HG02623 (cell line): Measurements from ENCODE around the gene STARD9.
"Not testable (repeated sequence)": the region's sequence is repeated elsewhere in the genome, so short reads cannot be mapped to it uniquely, and the experiment has no call there.

ENCODE experiments used
- ATAC-seq: cut with Tn5 transposase; IDR thresholded peaks from one replicate; pipeline ENCODE4 v1.9.1; 2021; ENCODE audit warnings: moderate library complexity; ENCODE audit not compliant: unreplicated experiment

Gene STARD9

DNA sequence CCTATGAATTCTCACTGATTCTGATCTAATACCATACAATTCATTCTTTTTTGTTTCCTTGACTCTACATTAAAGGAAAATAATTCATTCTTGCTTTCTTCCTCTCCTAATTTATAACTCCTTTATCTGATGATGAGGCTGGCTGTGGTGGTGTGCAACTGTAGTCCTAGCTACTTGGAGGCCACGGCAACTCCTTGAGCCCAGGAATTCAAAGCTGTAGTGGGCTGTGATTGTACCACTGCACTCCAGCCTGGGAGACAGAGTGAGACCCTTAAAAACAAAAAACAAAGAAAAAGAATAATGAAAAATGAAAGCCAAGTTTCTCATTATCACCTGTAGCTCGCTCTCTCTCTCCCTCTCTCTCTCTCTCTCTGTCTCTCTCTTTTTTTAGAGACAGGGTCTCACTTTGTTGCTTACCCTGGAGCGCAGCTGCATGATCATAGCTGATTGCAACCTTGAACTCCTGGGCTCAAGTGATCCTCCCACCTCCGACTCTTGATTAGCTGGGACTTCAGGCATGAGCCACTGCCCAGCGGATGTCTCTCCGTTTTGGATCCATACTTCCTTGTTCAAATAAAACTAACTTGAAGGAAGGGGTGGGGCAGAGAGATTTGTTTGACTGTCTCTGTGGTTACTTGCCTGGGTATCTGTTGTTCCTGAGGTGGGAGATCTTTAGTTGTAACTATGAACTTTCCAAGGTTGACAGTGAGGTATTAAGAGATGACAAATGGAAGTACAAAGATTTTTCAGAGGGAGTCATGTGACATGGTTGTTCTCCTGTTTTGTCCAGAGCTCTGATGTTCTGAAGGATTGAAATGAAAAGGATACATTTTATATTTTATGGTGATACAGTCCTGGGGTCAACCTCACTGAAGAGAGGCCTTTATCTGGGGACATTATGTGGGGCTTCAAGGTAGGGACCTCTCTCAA, 46.9 kb downstream of the STARD9 start:
- no peak for ATAC-seq

- no peak for ATAC-seq
Observed at GRCh38 chr15:42623951-42624350, 48.5 kb downstream of the STARD9 start.

DNA sequence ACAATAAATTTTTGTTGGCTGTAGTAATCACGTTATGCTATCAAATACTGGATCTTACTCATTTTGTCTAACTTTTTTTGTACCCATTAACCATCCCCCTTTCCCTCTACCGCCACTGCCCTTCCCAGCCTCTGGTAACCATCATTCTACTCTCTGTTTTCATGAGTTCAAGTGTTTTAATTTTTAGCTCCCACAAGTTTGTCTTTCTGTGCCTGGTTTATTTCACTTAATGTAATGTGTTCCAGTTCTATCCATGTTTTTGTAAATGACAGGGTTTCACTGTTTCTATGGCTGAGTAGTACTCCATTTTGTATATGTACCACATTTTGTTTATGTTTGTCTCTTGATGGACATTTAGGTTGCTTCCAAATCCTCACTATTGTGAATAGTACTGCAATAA, 52.1 kb downstream of the STARD9 start:
- ATAC-seq = no peak

DNA sequence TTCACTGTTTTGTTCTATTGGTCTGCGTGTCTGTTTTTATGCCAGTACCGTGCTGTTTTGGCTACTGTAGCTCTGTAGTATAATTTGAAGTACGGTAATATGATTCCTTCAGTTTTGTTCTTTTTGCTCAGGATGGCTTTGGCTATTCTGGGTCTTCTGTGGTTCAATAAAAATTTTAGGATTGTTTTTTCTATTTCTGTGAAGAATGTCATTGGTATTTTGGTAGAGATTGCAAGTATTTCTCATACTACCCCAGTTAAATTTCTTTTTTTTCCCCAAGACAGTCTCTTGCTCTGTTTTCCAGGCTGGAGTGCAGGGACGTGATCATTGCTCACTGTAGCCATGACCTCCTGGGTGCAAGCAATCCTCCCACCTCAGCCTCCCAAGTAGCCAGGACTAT, 53.4 kb downstream of the STARD9 start:
- no peak for ATAC-seq

DNA sequence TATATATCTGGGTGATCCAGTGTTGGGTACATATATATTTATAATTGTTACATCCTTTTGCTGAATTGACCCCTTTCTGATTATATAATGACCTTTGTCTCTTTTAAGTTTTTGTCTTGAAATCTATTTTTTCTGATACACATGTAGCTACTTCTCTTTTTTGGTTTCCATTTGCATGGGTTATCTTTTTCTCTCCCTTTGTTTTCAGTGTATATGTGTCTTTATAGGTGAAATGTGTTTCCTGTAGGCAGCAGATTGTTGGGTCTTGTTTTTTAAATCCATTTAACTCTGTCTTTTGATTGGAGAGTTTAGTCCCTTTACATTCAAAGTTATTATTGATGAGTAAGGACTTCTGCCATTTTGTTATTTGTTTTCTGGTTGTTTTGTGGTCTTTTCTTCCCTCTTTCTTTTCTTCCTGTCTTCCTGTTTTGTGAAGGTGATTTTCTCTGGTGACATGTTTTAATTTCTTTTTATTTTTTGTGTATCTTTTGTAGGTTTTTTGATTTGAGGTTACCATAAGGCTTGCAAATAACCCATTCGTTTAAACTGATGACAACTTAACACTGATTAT, 56.8 kb downstream of the STARD9 start:
- ATAC-seq = no peak

DNA sequence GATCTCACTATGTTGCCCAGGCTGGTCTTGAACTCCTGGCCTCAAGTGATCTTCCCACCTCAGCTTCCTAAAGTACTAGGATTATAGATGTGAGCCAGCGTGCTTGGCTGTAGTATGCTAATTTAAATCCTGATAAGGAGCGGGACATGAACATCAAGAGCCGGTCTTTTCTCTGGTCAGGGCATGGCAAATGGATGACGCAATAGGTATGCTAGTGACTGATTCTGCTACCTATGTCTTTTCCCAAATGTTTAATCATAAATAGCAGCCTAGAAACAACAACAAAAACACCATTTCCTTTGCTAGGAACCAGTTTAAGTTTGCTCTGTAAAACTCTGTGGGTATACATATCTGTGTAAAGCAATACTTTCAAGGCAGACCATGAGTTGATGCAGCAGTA, 64.7 kb downstream of the STARD9 start:
- ATAC-seq = no peak

- no peak for ATAC-seq
Observed at GRCh38 chr15:42650208-42651066, 75.0 kb downstream of the STARD9 start.

GRCh38 chr15:42665827-42666226, 90.4 kb downstream of the STARD9 start:
- ATAC-seq = no peak

- no peak for ATAC-seq
Observed at GRCh38 chr15:42667855-42668254, 92.4 kb downstream of the STARD9 start.

- no peak for ATAC-seq
Observed at GRCh38 chr15:42670451-42670850, 95.0 kb downstream of the STARD9 start.

DNA sequence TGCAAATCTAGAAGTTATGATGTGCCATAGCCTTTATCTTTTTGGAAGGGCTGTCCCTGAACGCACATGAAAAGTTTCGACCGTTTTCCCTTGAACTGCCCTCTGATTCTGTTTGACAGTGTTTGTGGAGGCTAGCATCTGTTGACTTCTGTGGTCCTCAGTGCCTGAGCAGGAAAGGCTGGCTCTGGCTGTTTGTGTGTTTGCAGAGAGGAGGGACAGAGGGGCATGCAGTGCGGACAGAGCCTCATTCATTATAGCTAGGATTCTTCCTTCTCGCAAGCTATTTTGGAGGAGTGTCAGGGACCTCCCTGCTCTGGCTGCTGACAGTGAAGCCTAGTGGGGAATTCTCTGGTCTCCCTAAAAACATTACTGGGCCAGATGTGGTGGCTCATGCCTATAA, 97.0 kb downstream of the STARD9 start:
- no peak for ATAC-seq

- ATAC-seq = no peak
Observed at GRCh38 chr15:42674472-42674871, 99.1 kb downstream of the STARD9 start.

DNA sequence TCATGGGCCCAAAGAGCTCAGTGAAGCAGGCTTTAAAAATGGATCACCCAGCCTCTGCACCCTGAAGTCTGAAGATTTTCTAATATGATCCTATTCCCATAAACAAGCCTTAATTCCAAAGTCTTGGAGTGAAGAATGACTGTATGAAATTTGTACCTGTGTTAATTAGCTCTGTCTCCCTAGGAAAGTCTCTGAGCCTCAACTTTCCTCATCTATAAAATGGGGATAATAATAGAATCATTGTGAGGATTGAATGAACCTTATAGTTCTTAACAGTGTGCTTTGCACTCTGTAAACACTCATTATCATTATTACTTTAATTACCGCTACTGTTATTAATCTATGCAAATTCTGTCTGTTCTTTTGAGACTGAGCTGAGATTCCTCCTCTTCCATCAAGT, 99.6 kb downstream of the STARD9 start:
- no peak for ATAC-seq

GRCh38 chr15:42679285-42680141, 104.1 kb downstream of the STARD9 start:
- no peak for ATAC-seq

DNA sequence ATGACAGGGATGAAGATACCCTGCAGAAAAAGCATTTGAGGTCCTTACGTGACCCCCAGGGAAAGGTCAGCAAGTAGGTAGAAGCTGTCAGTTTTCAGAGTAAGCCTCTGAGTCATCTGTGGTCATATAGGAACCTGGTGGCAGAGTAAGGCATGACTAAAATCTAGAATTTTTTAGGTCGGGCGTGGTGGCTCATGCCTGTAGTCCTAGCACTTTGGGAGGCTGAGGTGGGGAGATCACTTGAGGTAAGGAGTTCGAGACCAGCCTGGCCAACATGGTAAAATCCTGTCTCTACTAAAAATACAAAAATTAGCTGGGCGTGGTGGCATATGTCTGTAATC, 104.7 kb downstream of the STARD9 start:
- ATAC-seq = not testable (repeated sequence)

- no peak for ATAC-seq
Observed at GRCh38 chr15:42681119-42681518, 105.7 kb downstream of the STARD9 start.

GRCh38 chr15:42686281-42686680, 110.9 kb downstream of the STARD9 start:
- ATAC-seq = no peak

GRCh38 chr15:42687740-42688139, 112.3 kb downstream of the STARD9 start:
- no peak for ATAC-seq

DNA sequence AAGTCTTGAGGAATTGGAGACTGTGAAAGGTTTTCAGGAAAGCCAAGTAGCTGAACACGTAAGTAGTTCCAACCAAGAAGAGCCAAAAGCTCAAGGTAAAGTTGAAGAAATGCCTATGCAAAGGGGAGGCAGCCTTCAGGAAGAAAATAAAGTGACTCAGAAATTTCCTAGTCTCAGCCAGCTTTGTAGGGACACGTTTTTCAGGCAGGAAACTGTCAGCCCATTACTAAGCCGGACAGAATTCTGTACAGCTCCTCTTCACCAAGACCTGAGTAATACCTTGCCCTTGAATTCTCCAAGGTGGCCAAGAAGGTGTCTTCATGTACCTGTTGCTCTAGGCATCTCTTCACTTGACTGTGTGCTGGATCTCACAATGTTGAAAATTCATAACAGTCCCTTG, 112.9 kb downstream of the STARD9 start:
- ATAC-seq = no peak

DNA sequence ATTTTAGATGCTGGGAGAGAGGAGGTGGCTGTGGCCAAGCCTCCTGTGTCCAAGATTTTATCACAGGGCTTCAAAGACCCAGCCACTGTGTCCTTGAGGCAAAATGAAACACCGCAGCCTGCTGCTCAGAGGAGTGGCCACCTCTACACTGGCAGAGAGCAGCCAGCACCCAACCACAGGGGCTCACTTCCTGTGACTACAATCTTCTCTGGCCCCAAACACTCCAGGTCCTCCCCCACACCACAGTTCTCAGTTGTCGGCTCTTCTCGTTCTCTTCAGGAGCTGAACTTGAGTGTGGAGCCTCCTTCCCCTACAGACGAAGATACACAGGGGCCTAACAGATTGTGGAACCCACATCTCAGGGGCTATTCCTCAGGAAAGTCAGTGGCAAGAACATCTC, 115.9 kb downstream of the STARD9 start:
- ATAC-seq = no peak

GRCh38 chr15:42691770-42692169, 116.4 kb downstream of the STARD9 start:
- no peak for ATAC-seq
